ENCODE data around the gene SOWAHA. TPM values are rescaled to one million over a fixed set of nuclear protein-coding genes. Genes with fewer than 3 reads are reported as not detected.

SOWAHA gene
- total and polyA plus RNA-seq, 2 donors (not counting 3 experiments of a cell fraction or from before 2014, with no cell fraction given) = not detected

GRCh38 chr5:132777209-132778069 lies 35.7 kb upstream of the SOWAHA start, which contains the start of gene SEPTIN8:
Gene SEPTIN8 (minus strand): TSS chr5:132777239. CDS start chr5:132777137, 102 bp downstream.
- Histone ChIP-seq H4K20me1 (replicated peaks; ENCODE audit: control insufficient read depth, extremely low read depth, insufficient read depth, low read length) (no peaks in the 10 kb centered on the region), H3K9me1 (replicated peaks; ENCODE audit: control insufficient read depth, extremely low read depth, insufficient read depth, low read length) (no peaks in the 10 kb centered on the region), H3K27me3 (ENCODE audit: control insufficient read depth in 2 of 2, insufficient read depth in 2 of 2, low read length in 2 of 2) (no peaks in the 10 kb centered on the region), H2AFZ (ENCODE audit: low read depth, low read length) (peak within 1 kb of the TSS; percentile 57), H3K79me2 (ENCODE audit: control insufficient read depth, insufficient read depth, low read length) (peaks cover 31% of the 10 kb centered on the region), H3K4me1 (ENCODE audit: control insufficient read depth, extremely low read depth, insufficient read depth, low read length) (peaks cover 26% of the 10 kb centered on the region), H3K36me3 (ENCODE audit: control insufficient read depth in 2 of 2, extremely low read depth in 1 of 2, insufficient read depth in 2 of 2, low read length in 2 of 2) (no peaks in the 10 kb centered on the region), H3K9me3 (replicated peaks; ENCODE audit: control insufficient read depth, insufficient read depth, low read length) (no peaks in the 10 kb centered on the region), H3K9ac (replicated peaks; ENCODE audit: extremely low read depth, insufficient read depth, low read length) (peak within 1 kb of the TSS; percentile 60), H3K4me2 (ENCODE audit: insufficient read depth, low read length) (peak within 1 kb of the TSS; percentile 72), H3K27ac (ENCODE audit: insufficient read depth, low read depth, low read length) (peak within 1 kb of the TSS; percentile 35), H3K4me3 (replicated peaks in 1 of 3; ENCODE audit: insufficient read depth in 1 of 3, low read depth in 1 of 3, low read length in 3 of 3) (peak within 1 kb of the TSS; percentile 52 to 75 (median 62))
- dilution Hi-C loops (cut with MboI; ENCODE audit: extremely low pct_ligation_motif_present, low sequenced_read_pairs) (no loop called here), intact Hi-C loops (cut with micrococcal nuclease) (loop anchor here (2.0 kb wide), 1 partner anchor 43 kb away; no protein-coding TSS in a partner anchor)
- BruUV-seq (replicated peaks) = no TSS peak
- ChIA-PET POLR2A (no interaction called here), CTCF (interaction anchor here (0.7 to 3.0 kb wide), 5 partner anchors 10 to 42 kb away, joined by 3 to 19 read pairs (median 5); no protein-coding TSS in a partner anchor)
- FAIRE-seq (peak; percentile 44), DNase-seq (ENCODE audit: low read depth, low spot score) (peak; percentile 33)
- no peak for TF ChIP-seq GATA2 (IDR thresholded peaks at IDR 0.05; ENCODE audit: insufficient read depth, insufficient read length, low read depth, low read length)
- no peak for TF ChIP-seq EZH2 (IDR thresholded peaks at IDR 0.05; ENCODE audit: borderline replicate concordance, low read depth, low read length, severe bottlenecking)
- no peak for TF ChIP-seq FOS (IDR thresholded peaks at IDR 0.05; ENCODE audit: borderline replicate concordance, insufficient read depth, low read length)
- no peak for TF ChIP-seq POLR2AphosphoS5 (IDR thresholded peaks at IDR 0.05; ENCODE audit: insufficient read depth, low read depth, low read length)

- peak overlapping the region; percentile 68 for H3K4me2 ChIP-seq (ENCODE audit: insufficient read depth, low read length)
- TF ChIP-seq GATA2 (IDR thresholded peaks at IDR 0.05; ENCODE audit: insufficient read depth, insufficient read length, low read depth, low read length) = no peak
- no peak for TF ChIP-seq MYC (IDR thresholded peaks at IDR 0.05; ENCODE audit: low read depth, low read length)
- TF ChIP-seq JUN (IDR thresholded peaks at IDR 0.05; ENCODE audit: borderline replicate concordance, insufficient read depth, insufficient read length, low read depth) = no peak
- no peak for TF ChIP-seq FOS (IDR thresholded peaks at IDR 0.05; ENCODE audit: borderline replicate concordance, insufficient read depth, low read length)
- no peak for TF ChIP-seq CTCF (IDR thresholded peaks at IDR 0.05; ENCODE audit: extremely low read depth in 1 of 2, insufficient read depth in 1 of 2, low read depth in 1 of 2, low read length in 2 of 2)
- TF ChIP-seq EZH2 (IDR thresholded peaks at IDR 0.05; ENCODE audit: borderline replicate concordance, low read depth, low read length, severe bottlenecking) = no peak
- no peak for TF ChIP-seq POLR2A (IDR thresholded peaks at IDR 0.05; ENCODE audit: low read depth, low read length)
- no peak for TF ChIP-seq POLR2AphosphoS5 (IDR thresholded peaks at IDR 0.05; ENCODE audit: insufficient read depth, low read depth, low read length)
- TF ChIP-seq MAX (IDR thresholded peaks at IDR 0.05; ENCODE audit: insufficient read depth, insufficient read length) = no peak
- no TSS peak for BruUV-seq (replicated peaks)
- H3K9me3 ChIP-seq (replicated peaks; ENCODE audit: control insufficient read depth, insufficient read depth, low read length) = no peaks in the 10 kb centered on the region
- no peak overlapping the region for H3K27ac ChIP-seq (ENCODE audit: insufficient read depth, low read depth, low read length)
- CTCF ChIA-PET = interaction anchor here (1.1 to 3.0 kb wide), 2 partner anchors 23 to 42 kb away, joined by 5 to 17 read pairs; no protein-coding TSS in a partner anchor
- H3K4me3 ChIP-seq (replicated peaks in 1 of 3; ENCODE audit: insufficient read depth in 1 of 3, low read depth in 1 of 3, low read length in 3 of 3) = peak overlapping the region in 1 of 3 experiments; percentile 62
- no peaks in the 10 kb centered on the region for H3K27me3 ChIP-seq (ENCODE audit: control insufficient read depth in 2 of 2, insufficient read depth in 2 of 2, low read length in 2 of 2)
- H3K9me1 ChIP-seq (replicated peaks; ENCODE audit: control insufficient read depth, extremely low read depth, insufficient read depth, low read length) = no peaks in the 10 kb centered on the region
- DNase-seq (ENCODE audit: low read depth, low spot score) (no peak), FAIRE-seq (no peak)
- dilution Hi-C loops (cut with MboI; ENCODE audit: extremely low pct_ligation_motif_present, low sequenced_read_pairs) (no loop called here), intact Hi-C loops (cut with micrococcal nuclease) (no loop called here)
- H4K20me1 ChIP-seq (replicated peaks; ENCODE audit: control insufficient read depth, extremely low read depth, insufficient read depth, low read length) = no peaks in the 10 kb centered on the region
- peak overlapping the region; percentile 57 for H2AFZ ChIP-seq (ENCODE audit: low read depth, low read length)
- peaks cover 28% of the 10 kb centered on the region for H3K4me1 ChIP-seq (ENCODE audit: control insufficient read depth, extremely low read depth, insufficient read depth, low read length)
- H3K79me2 ChIP-seq (ENCODE audit: control insufficient read depth, insufficient read depth, low read length) = peaks cover 26% of the 10 kb centered on the region
- no peak overlapping the region for H3K9ac ChIP-seq (replicated peaks; ENCODE audit: extremely low read depth, insufficient read depth, low read length)
- POLR2A ChIA-PET = no interaction called here
- no peaks in the 10 kb centered on the region for H3K36me3 ChIP-seq (ENCODE audit: control insufficient read depth in 2 of 2, extremely low read depth in 1 of 2, insufficient read depth in 2 of 2, low read length in 2 of 2)
These were observed 35.0 kb upstream of the SOWAHA start for GRCh38 chr5:132778129-132778528.

Data from endothelial cell of umbilical vein (primary cell).